ENCODE results near the gene TTC21B.
"Not testable (repeated sequence)": the region's sequence is repeated elsewhere in the genome, so short reads cannot be mapped to it uniquely, and the experiment has no call there.

Gene TTC21B

GRCh38 chr2:165864296-165864695 is 89.3 kb downstream of the TTC21B start:
- no peak overlapping the region for H3K27ac ChIP-seq (ENCODE audit: low read length)
- no peaks in the 10 kb centered on the region for H3K79me2 ChIP-seq (ENCODE audit: low read length)
- H3K4me1 ChIP-seq (ENCODE audit: low read length) = 0 out of 2 replicates have a peak, but pooled peaks cover 11% of the 10 kb centered on the region
- no peak overlapping the region for H3K9ac ChIP-seq (ENCODE audit: low read length)
- no peaks in the 10 kb centered on the region for H3K27me3 ChIP-seq (replicated peaks; ENCODE audit: insufficient read depth, low read length)
- H3K4me3 ChIP-seq (ENCODE audit: low read length) = no peak overlapping the region
- no peak overlapping the region for H3K4me2 ChIP-seq (ENCODE audit: low read depth, low read length)
- H3K9me3 ChIP-seq (replicated peaks; ENCODE audit: insufficient read depth, low read length) = no peaks in the 10 kb centered on the region
- H3K36me3 ChIP-seq (replicated peaks; ENCODE audit: insufficient read depth, low read length) = no peaks in the 10 kb centered on the region
- H3K9me2 ChIP-seq (replicated peaks; ENCODE audit: insufficient read depth, low read length) = no peaks in the 10 kb centered on the region
- H3F3A ChIP-seq (ENCODE audit: insufficient read depth, low read length) = no peaks in the 10 kb centered on the region
- no peak for DNase-seq
- no peaks in the 10 kb centered on the region for H4K20me1 ChIP-seq (ENCODE audit: insufficient read depth, low read length)
- no peak overlapping the region for H2AFZ ChIP-seq (ENCODE audit: low read length)
- TF ChIP-seq EZH2phosphoT487 (IDR thresholded peaks at IDR 0.05; ENCODE audit: low read length) = no peak
- TF ChIP-seq EZH2 (optimal IDR thresholded peaks at IDR 0.05; ENCODE audit: low read depth, low read length) = no peak
- TF ChIP-seq CTCF (IDR thresholded peaks at IDR 0.05; ENCODE audit: low read length) = no peak

DNA sequence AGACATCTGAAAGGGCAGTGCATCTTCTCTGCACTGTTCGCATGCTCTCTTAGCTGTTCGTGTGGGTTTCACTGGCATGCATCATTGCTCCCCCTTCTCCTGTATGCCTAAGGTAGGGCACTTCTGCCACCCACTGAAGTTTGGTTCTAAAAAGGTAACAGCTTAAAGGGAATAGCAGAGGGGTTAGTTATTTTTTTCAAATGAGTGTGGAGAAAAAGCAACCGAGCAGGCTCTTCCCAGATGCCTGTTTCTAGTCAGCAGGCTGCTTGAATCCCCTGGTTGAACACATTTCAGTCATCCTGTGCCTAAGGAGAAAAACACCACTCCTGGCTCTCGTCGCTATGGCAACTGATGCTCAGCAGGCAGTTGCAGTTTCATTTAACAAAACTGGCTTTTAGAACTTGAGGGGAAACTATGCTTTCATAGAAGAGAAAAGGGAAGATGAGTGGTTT is 89.7 kb downstream of the TTC21B start:
- H3K4me2 ChIP-seq (ENCODE audit: low read depth, low read length) = no peak overlapping the region
- H3K9ac ChIP-seq (ENCODE audit: low read length) = no peak overlapping the region
- peak; percentile 56 for DNase-seq
- H3K9me2 ChIP-seq (replicated peaks; ENCODE audit: insufficient read depth, low read length) = no peaks in the 10 kb centered on the region
- H2AFZ ChIP-seq (ENCODE audit: low read length) = no peak overlapping the region
- H3K4me3 ChIP-seq (ENCODE audit: low read length) = no peak overlapping the region
- 0 out of 2 replicates have a peak, but pooled peaks cover 11% of the 10 kb centered on the region for H3K4me1 ChIP-seq (ENCODE audit: low read length)
- H3K79me2 ChIP-seq (ENCODE audit: low read length) = no peaks in the 10 kb centered on the region
- no peak overlapping the region for H3K27ac ChIP-seq (ENCODE audit: low read length)
- no peaks in the 10 kb centered on the region for H3K9me3 ChIP-seq (replicated peaks; ENCODE audit: insufficient read depth, low read length)
- H3K36me3 ChIP-seq (replicated peaks; ENCODE audit: insufficient read depth, low read length) = no peaks in the 10 kb centered on the region
- no peaks in the 10 kb centered on the region for H3K27me3 ChIP-seq (replicated peaks; ENCODE audit: insufficient read depth, low read length)
- no peaks in the 10 kb centered on the region for H4K20me1 ChIP-seq (ENCODE audit: insufficient read depth, low read length)
- no peak for TF ChIP-seq EZH2phosphoT487 (IDR thresholded peaks at IDR 0.05; ENCODE audit: low read length)
- no peak for TF ChIP-seq EZH2 (optimal IDR thresholded peaks at IDR 0.05; ENCODE audit: low read depth, low read length)
- TF ChIP-seq CTCF (IDR thresholded peaks at IDR 0.05; ENCODE audit: low read length) = no peak
- H3F3A ChIP-seq (ENCODE audit: insufficient read depth, low read length) = no peaks in the 10 kb centered on the region

GRCh38 chr2:165861083-165861482 is 92.5 kb downstream of the TTC21B start:
- not testable (repeated sequence) for H3K27me3 ChIP-seq (replicated peaks; ENCODE audit: insufficient read depth, low read length); H3K9ac ChIP-seq (ENCODE audit: low read length); H3K27ac ChIP-seq (ENCODE audit: low read length); H3K4me3 ChIP-seq (ENCODE audit: low read length); H4K20me1 ChIP-seq (ENCODE audit: insufficient read depth, low read length); H3F3A ChIP-seq (ENCODE audit: insufficient read depth, low read length); H3K4me2 ChIP-seq (ENCODE audit: low read depth, low read length); H3K9me3 ChIP-seq (replicated peaks; ENCODE audit: insufficient read depth, low read length); H2AFZ ChIP-seq (ENCODE audit: low read length); H3K79me2 ChIP-seq (ENCODE audit: low read length); H3K9me2 ChIP-seq (replicated peaks; ENCODE audit: insufficient read depth, low read length); DNase-seq; H3K36me3 ChIP-seq (replicated peaks; ENCODE audit: insufficient read depth, low read length)
- H3K4me1 ChIP-seq (ENCODE audit: low read length) = 0 out of 2 replicates have a peak, but pooled peaks cover 11% of the 10 kb centered on the region

- not testable (repeated sequence) for H3K9ac ChIP-seq (ENCODE audit: low read length); H3K27me3 ChIP-seq (replicated peaks; ENCODE audit: insufficient read depth, low read length); H3K36me3 ChIP-seq (replicated peaks; ENCODE audit: insufficient read depth, low read length); H3K9me2 ChIP-seq (replicated peaks; ENCODE audit: insufficient read depth, low read length); DNase-seq; H3K27ac ChIP-seq (ENCODE audit: low read length); H3K79me2 ChIP-seq (ENCODE audit: low read length); H3K4me3 ChIP-seq (ENCODE audit: low read length); H2AFZ ChIP-seq (ENCODE audit: low read length); H4K20me1 ChIP-seq (ENCODE audit: insufficient read depth, low read length); H3K9me3 ChIP-seq (replicated peaks; ENCODE audit: insufficient read depth, low read length); H3K4me2 ChIP-seq (ENCODE audit: low read depth, low read length); H3F3A ChIP-seq (ENCODE audit: insufficient read depth, low read length)
- 0 out of 2 replicates have a peak, but pooled peaks cover 11% of the 10 kb centered on the region for H3K4me1 ChIP-seq (ENCODE audit: low read length)
Measured at GRCh38 chr2:165859723-165860122, 93.9 kb downstream of the TTC21B start.
